K562 (cell line): ENCODE measurements around the gene CD24. TPM values are rescaled to one million over a fixed set of nuclear protein-coding genes. Genes with fewer than 3 reads are reported as not detected.

Experiments used
- ATF1 ChIP-seq, 2 experiments: fragments of 450-650 bp in 1 of 2; IDR thresholded peaks; 2 replicates each; pipeline ENCODE4 v1.6.1; 2016; ENCODE audit warnings: missing compliant biosample characterization in 1 of 2, missing genetic modification characterization in 1 of 2
- CCAR2 ChIP-seq: fragments of 200-400 bp; formaldehyde crosslinking; IDR thresholded peaks from 2 replicates; pipeline ENCODE4 v1.6.1; 2017; ENCODE audit warnings: mild to moderate bottlenecking, low read depth, low read length
- GATAD2B ChIP-seq: fragments of 450-650 bp; IDR thresholded peaks from 2 replicates; pipeline ENCODE4 v1.6.1; 2017; ENCODE audit warnings: mild to moderate bottlenecking, borderline replicate concordance
- HOXB6 ChIP-seq: fragments of 250-450 bp; sonication (Bioruptor Pico); IDR thresholded peaks from 2 replicates; pipeline ENCODE4 v1.5.1; 2022; ENCODE audit warnings: mild to moderate bottlenecking, borderline replicate concordance
- MED1 ChIP-seq: sonication (generic); formaldehyde crosslinking; IDR thresholded peaks from 2 replicates; pipeline ENCODE4 v1.8.1; 2023; ENCODE audit warnings: missing genetic modification reagents, borderline replicate concordance
- MTA3 ChIP-seq: fragments of 450-650 bp; formaldehyde crosslinking; IDR thresholded peaks from 2 replicates; pipeline ENCODE4 v1.6.1; 2017; ENCODE audit warnings: mild to moderate bottlenecking, borderline replicate concordance
- NR2C1 ChIP-seq, 2 experiments: fragments of 450-650 bp; IDR thresholded peaks; 2 replicates each; pipeline ENCODE4 v1.6.1; 2017; ENCODE audit warnings: mild to moderate bottlenecking in 2 of 2, antibody characterized with exemption in 1 of 2, inconsistent platforms in 1 of 2, missing compliant biosample characterization in 1 of 2, missing genetic modification characterization in 1 of 2
- RAD21 ChIP-seq, 2 experiments: fragments of 250-450 bp in 1 of 2; fragments of 450-650 bp in 1 of 2; sonication (Bioruptor Pico) in 1 of 2; formaldehyde crosslinking in 1 of 2; IDR thresholded peaks in 1 of 2; conservative IDR thresholded peaks in 1 of 2; 2 replicates each; pipeline versions ENCODE4 v1.4.0 to v1.8.0; 2020 to 2022; ENCODE audit warnings: mild to moderate bottlenecking in 2 of 2, moderate library complexity in 1 of 2
- RB1 ChIP-seq: fragments of 450-650 bp; IDR thresholded peaks from 2 replicates; pipeline ENCODE4 v1.6.1; 2017; ENCODE audit warnings: low read depth, mild to moderate bottlenecking
- TBP ChIP-seq: optimal IDR thresholded peaks from 2 replicates; pipeline ENCODE3; 2011; ENCODE audit warnings: low read depth, low read length, improper control_type of control experiment
- ZBTB1 ChIP-seq: sonication (generic); formaldehyde crosslinking; IDR thresholded peaks from 2 replicates; pipeline ENCODE4 v1.8.1; 2023; ENCODE audit warnings: missing genetic modification reagents, low read depth, mild to moderate bottlenecking, borderline replicate concordance
- ZFP36 ChIP-seq: fragments of 150-350 bp; IDR thresholded peaks from 2 replicates; pipeline ENCODE4 v1.6.1; 2018; ENCODE audit warnings: low read length, low read depth; ENCODE audit not compliant: partially characterized antibody
- ZNF354B ChIP-seq: fragments of 250-450 bp; sonication (Bioruptor Pico); IDR thresholded peaks from 2 replicates; pipeline ENCODE4 v1.4.0; 2020
- ZNF408 ChIP-seq: fragments of 250-450 bp; sonication (Bioruptor Pico); IDR thresholded peaks from 2 replicates; pipeline ENCODE4 v1.4.0; 2020; ENCODE audit warnings: low read depth, mild to moderate bottlenecking, moderate library complexity
- ZNF76 ChIP-seq: fragments of 250-450 bp; sonication (Bioruptor Pico); IDR thresholded peaks from 2 replicates; pipeline ENCODE4 v1.4.0; 2020; ENCODE audit warnings: mild to moderate bottlenecking, moderate library complexity, borderline replicate concordance
- polyA plus RNA-seq, 8 experiments: library from polyadenylated mRNA; depleted of rRNA in 4 of 8; stranded (reverse) in 5 of 8; unstranded in 3 of 8; fragments of >200 nt; fragmentation: Nextera tagmentation in 2 of 8; fragmentation: Illumina TruSeq in 1 of 8; extraction: Ambion mirVana in 2 of 8; extraction: Trizol in 1 of 8; gene quantifications; 2 replicates each; pipeline versions ENCODE4 v1.2.1 to v1.2.3, GENCODE V29; 2011 to 2014; ENCODE audit warnings: inconsistent platforms in 1 of 8, missing spikeins in 1 of 8
- total RNA-seq, 7 experiments: library from RNA; depleted of rRNA in 6 of 7; stranded (reverse); fragments of >200 nt in 6 of 7; fragmentation: Illumina TruSeq in 2 of 7; extraction: Trizol in 2 of 7; gene quantifications; 2 replicates each; pipeline versions ENCODE4 v1.2.1 to v1.2.3, GENCODE V29; 2011 to 2021; ENCODE audit warnings: low replicate concordance in 1 of 7
- TF ChIP-seq, protein P1 (sequence below): fragments of 450-650 bp; formaldehyde crosslinking; IDR thresholded peaks from 2 replicates; pipeline ENCODE4 v1.4.0; 2022; ENCODE audit warnings: missing genetic modification characterization
- TF ChIP-seq, protein P2 (sequence below): fragments of 250-450 bp; sonication (Bioruptor Pico); IDR thresholded peaks from 2 replicates; pipeline ENCODE4 v1.8.0; 2021; ENCODE audit warnings: mild to moderate bottlenecking, moderate library complexity
- TF ChIP-seq, protein P3 (sequence below): sonication (generic); formaldehyde crosslinking; IDR thresholded peaks from 2 replicates; pipeline ENCODE4 v1.8.0; 2023; ENCODE audit warnings: mild to moderate bottlenecking, missing genetic modification reagents
- TF ChIP-seq, protein P4 (sequence below): sonication (generic); formaldehyde crosslinking; IDR thresholded peaks from 2 replicates; pipeline ENCODE4 v1.9.0; 2022; ENCODE audit warnings: mild to moderate bottlenecking, missing genetic modification reagents

The CD24 gene
- total and polyA plus RNA-seq, 9 of the 15 experiments (the other 6 are each of a cell fraction or from before 2014, with no cell fraction given): 8.8 to 155 (median 27.1) TPM

DNA sequence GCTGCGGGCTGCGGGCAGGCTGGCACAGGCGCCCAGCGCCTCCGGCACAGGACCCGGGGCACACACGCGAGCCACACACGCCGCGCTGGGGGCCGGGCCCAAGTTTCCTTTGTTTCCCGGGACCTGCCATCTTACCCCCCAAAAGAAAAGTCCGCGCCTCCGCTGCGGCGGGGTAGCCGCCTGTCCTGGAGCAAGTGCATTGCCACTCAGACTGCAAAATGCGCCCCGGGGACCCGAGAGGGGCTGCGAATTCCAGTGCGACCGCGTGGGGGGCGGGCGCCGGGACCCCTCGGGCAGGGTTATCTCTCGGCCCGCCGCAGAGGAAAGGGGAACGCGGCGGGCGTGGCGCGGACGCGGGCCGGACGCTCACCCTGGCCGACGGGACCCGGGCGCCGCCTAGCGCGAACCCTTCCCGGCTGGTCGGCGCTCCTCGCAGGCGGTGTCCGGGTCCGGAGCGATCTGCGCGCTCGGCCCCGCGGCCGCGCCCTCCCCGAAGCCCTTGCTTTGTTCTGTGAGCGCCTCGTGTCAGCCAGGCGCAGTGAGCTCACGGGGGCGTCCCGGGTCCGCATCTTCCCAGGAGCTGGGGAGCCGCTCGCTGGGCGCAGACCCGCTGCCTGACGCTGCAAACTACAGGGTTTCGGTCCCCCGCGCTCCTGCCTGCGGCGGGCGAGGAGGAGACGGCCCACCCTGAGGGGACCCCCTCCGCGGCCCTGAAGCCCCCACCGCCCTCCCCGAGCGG, 639 bp upstream of the CD24 start (continued):
- TF ChIP-seq, protein P1, sequence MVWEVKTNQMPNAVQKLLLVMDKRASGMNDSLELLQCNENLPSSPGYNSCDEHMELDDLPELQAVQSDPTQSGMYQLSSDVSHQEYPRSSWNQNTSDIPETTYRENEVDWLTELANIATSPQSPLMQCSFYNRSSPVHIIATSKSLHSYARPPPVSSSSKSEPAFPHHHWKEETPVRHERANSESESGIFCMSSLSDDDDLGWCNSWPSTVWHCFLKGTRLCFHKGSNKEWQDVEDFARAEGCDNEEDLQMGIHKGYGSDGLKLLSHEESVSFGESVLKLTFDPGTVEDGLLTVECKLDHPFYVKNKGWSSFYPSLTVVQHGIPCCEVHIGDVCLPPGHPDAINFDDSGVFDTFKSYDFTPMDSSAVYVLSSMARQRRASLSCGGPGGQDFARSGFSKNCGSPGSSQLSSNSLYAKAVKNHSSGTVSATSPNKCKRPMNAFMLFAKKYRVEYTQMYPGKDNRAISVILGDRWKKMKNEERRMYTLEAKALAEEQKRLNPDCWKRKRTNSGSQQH (CRISPR knock-in tag): no peak
- TF ChIP-seq, protein P2, sequence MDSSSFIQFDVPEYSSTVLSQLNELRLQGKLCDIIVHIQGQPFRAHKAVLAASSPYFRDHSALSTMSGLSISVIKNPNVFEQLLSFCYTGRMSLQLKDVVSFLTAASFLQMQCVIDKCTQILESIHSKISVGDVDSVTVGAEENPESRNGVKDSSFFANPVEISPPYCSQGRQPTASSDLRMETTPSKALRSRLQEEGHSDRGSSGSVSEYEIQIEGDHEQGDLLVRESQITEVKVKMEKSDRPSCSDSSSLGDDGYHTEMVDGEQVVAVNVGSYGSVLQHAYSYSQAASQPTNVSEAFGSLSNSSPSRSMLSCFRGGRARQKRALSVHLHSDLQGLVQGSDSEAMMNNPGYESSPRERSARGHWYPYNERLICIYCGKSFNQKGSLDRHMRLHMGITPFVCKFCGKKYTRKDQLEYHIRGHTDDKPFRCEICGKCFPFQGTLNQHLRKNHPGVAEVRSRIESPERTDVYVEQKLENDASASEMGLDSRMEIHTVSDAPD (CRISPR knock-in tag): no peak
- TF ChIP-seq RAD21 (CRISPR knock-in tag; conservative IDR thresholded peaks at IDR 0.05 in 1 of 2, IDR thresholded peaks at IDR 0.05 in 1 of 2) (peak; percentile 93), RB1 (peak; percentile 73), ATF1 (CRISPR knock-in tag; IDR thresholded peaks at IDR 0.05) (no peak), ATF1 (tag; IDR thresholded peaks at IDR 0.05) (peak; percentile 28; the same call in 1 of the 2 replicates), CCAR2 (no peak), ZFP36 (peak; percentile 5), ZBTB1 (CRISPR knock-in tag) (no peak), NR2C1 (IDR thresholded peaks at IDR 0.05) (no peak), NR2C1 (tag; IDR thresholded peaks at IDR 0.05) (no peak), ZNF408 (no peak), HOXB6 (no peak), ZNF76 (CRISPR knock-in tag) (no peak), GATAD2B (0 out of 2 replicates have a peak, but pooled peaks have one; percentile 30), TBP (no peak), MED1 (CRISPR knock-in tag) (no peak), MTA3 (peak; percentile 58; the same call in 1 of the 2 replicates), ZNF354B (CRISPR knock-in tag) (no peak)
- TF ChIP-seq, protein P3, sequence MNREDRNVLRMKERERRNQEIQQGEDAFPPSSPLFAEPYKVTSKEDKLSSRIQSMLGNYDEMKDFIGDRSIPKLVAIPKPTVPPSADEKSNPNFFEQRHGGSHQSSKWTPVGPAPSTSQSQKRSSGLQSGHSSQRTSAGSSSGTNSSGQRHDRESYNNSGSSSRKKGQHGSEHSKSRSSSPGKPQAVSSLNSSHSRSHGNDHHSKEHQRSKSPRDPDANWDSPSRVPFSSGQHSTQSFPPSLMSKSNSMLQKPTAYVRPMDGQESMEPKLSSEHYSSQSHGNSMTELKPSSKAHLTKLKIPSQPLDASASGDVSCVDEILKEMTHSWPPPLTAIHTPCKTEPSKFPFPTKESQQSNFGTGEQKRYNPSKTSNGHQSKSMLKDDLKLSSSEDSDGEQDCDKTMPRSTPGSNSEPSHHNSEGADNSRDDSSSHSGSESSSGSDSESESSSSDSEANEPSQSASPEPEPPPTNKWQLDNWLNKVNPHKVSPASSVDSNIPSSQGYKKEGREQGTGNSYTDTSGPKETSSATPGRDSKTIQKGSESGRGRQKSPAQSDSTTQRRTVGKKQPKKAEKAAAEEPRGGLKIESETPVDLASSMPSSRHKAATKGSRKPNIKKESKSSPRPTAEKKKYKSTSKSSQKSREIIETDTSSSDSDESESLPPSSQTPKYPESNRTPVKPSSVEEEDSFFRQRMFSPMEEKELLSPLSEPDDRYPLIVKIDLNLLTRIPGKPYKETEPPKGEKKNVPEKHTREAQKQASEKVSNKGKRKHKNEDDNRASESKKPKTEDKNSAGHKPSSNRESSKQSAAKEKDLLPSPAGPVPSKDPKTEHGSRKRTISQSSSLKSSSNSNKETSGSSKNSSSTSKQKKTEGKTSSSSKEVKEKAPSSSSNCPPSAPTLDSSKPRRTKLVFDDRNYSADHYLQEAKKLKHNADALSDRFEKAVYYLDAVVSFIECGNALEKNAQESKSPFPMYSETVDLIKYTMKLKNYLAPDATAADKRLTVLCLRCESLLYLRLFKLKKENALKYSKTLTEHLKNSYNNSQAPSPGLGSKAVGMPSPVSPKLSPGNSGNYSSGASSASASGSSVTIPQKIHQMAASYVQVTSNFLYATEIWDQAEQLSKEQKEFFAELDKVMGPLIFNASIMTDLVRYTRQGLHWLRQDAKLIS (CRISPR knock-in tag): no peak
- TF ChIP-seq, protein P4, sequence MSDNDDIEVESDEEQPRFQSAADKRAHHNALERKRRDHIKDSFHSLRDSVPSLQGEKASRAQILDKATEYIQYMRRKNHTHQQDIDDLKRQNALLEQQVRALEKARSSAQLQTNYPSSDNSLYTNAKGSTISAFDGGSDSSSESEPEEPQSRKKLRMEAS (CRISPR knock-in tag): peak; percentile 64
